GM18517 (cell line): ENCODE measurements around the gene COL6A2.

Source experiments
- ATAC-seq: cut with Tn5 transposase; IDR thresholded peaks from one replicate; pipeline ENCODE4 v1.9.1; 2021; ENCODE audit warnings: mild to moderate bottlenecking, moderate library complexity; ENCODE audit not compliant: unreplicated experiment

The COL6A2 gene

GRCh38 chr21:46112725-46113215 lies 14.9 kb downstream of the COL6A2 start:
- no peak for ATAC-seq

DNA sequence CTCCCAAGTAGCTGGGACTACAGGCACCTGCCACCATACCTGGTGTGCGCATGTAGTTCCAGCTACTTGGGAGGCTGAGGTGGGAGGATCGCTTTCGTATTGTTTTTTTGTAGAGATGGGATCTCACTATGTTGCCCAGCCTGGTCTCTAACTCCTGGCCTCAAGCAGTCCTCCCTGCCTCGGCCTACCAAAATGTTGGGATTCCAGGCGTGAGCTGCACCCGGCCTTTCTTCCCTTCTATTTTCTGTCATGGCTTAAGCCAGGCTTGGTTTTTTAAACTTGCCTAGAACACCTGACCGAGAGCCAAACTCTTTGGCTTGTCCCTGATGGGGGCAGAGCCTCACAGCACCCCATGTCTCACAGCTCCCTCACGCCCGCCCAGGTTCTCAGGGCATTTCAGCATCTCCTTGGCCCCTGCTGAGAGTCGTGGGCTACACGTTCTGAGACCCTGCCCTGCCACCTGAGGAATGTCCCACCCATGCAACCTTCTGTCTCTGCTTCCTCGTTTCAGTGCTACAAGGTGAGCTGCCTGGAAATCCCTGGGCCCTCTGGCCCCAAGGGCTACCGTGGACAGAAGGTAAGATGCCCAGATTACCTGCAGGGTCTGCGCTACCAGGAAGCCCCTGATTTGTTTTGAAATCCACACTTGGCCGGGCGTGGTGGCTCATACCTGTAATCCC lies 15.7 kb downstream of the COL6A2 start:
- no peak for ATAC-seq

DNA sequence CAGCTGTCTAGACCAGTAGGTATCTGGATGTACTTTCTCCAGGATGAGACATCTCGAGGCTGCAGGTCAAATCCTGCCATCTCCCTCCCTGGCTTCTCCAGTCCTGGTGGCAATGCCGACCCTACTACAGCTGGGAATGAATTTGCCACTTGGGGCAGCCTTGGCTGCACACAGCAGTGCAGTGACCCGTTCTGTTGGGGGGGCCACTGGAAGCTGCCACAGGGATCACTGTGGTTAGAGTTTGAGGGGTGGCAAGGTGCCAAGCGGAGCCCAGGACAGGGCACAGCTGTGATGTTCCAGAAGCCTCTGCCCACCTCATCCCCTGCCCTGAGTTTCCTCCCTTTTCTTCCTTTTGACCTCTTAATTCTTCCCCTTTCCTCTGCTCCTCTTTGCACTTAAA lies 17.1 kb downstream of the COL6A2 start:
- no peak for ATAC-seq

DNA sequence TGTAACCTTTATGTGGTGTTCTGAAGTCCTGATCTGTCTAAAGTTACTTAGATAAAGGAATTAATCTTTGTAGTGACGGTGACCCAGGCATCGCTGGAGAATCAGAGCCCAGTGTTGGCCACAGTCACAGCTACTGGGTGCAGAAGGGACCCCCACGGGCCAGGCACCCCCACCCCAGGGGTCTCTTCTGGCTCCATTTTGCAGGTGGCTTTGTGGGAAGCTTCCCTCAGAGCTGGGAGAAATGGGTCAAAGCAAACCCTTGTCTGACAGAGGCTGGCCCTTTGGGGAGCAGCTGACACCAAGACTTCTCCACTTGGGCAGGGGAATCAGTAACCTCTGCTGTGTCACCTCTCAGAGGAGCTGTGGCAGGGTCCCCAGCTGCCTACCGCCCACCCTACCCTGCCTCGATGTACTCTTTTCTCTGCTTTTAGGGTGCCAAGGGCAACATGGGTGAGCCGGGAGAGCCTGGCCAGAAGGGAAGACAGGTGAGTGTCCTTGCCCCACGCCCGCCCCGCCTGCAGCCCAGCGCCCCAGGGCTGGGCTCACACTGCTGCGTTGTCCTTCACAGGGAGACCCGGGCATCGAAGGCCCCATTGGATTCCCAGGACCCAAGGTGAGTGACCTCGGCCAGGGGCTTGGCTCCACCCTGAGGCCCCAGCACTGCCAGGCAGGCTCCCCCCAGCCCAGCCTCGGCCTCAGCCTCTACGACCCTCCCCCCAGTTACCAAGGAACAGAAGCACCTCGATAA lies 17.7 kb downstream of the COL6A2 start:
- ATAC-seq: no peak

DNA sequence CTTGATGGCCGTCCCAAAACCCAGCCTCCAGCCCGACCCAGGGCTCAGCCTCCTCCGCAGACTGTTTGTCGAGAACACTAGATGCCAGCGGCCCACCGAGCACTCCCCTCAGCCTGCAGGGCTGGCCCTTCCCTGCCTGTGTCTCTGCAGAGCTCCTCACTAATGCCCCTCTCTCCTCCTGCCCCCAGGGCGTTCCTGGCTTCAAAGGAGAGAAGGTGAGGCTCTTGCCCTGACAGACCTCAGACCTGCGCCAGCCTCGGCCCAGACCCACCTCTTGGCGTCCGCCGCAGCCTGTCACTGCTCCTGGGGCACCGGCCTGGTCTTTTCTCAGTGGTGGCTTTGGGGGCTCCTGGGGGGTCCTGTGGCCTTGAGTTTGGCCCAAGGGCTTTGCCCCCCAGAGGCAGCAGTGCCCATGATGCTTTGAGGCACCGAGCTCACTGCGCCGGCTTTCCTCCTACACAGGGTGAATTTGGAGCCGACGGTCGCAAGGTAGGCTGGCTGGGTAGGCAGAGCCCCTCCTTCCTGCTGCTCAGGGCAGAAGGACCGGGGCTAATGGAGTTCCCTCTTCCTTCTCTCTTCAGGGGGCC lies 18.4 kb downstream of the COL6A2 start:
- no peak for ATAC-seq

- ATAC-seq: no peak
These were observed 19.1 kb downstream of the COL6A2 start for GRCh38 chr21:46116776-46117585.

DNA sequence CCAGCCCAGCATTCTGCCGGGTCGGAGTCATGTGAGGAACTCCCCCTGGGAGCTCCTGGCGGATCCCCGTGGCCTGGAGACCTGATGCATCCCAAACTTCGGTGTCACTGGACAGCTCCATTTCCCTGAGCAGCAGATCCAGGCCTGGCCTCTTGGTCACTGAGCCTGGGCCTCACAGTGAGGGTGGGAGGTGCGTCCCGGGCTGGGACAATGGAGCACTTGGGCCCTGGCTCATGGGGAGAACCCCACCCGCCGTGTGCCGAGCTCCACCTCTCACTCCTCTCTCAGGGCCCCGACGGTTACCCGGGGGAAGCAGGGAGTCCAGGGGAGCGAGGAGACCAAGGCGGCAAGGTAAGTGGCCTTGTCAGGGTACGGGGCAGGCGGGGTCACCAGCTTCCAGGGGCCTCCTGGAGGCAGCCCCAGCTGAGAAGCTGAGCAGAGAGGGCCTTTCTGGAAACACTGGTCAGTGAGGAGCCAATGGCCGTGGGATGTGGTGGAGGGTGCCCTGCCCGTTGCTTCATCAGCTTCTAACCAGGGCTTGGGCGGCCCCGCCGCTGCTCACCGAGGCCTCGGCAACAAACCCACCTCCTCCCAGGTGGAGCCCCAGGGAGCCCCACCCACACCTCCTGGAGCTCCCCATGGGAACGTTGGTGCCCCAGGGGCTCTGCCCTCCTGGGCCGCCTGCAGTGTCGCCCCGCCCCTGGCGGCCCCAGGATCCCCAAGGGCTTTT lies 19.8 kb downstream of the COL6A2 start:
- ATAC-seq: no peak

- no peak for ATAC-seq
These were observed 20.6 kb downstream of the COL6A2 start for GRCh38 chr21:46118316-46119143.

- no peak for ATAC-seq
These were observed 21.3 kb downstream of the COL6A2 start for GRCh38 chr21:46119144-46119636.

DNA sequence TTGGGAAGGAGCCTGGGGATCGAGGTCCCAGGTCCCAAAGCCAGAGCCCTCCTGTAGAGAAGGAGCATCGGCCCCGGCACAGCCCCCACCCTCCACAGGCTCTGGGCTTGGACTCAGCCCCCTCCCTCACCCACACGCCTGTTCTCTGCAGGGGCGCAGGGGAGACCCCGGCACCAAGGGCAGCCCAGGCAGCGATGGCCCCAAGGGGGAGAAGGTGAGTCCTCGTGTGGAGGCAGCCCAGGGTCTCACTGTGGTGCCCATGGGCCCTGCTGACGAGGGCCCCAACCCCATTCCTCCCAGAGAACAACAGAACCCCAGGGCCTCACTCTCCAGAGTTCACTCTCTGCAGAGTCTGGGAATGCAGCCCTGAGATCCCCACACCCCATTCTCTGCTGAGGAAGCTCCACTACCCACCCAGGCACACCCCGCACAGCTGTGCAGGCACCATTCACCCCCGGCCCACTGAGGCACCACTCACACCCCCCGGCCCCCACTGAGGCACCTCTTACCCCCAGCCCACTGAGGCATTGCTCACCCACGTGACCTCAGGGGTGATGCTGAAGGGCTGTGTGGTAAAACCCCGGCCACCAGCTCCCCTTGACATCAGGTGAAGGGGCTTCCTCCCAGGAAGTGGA lies 21.8 kb downstream of the COL6A2 start:
- ATAC-seq: no peak

DNA sequence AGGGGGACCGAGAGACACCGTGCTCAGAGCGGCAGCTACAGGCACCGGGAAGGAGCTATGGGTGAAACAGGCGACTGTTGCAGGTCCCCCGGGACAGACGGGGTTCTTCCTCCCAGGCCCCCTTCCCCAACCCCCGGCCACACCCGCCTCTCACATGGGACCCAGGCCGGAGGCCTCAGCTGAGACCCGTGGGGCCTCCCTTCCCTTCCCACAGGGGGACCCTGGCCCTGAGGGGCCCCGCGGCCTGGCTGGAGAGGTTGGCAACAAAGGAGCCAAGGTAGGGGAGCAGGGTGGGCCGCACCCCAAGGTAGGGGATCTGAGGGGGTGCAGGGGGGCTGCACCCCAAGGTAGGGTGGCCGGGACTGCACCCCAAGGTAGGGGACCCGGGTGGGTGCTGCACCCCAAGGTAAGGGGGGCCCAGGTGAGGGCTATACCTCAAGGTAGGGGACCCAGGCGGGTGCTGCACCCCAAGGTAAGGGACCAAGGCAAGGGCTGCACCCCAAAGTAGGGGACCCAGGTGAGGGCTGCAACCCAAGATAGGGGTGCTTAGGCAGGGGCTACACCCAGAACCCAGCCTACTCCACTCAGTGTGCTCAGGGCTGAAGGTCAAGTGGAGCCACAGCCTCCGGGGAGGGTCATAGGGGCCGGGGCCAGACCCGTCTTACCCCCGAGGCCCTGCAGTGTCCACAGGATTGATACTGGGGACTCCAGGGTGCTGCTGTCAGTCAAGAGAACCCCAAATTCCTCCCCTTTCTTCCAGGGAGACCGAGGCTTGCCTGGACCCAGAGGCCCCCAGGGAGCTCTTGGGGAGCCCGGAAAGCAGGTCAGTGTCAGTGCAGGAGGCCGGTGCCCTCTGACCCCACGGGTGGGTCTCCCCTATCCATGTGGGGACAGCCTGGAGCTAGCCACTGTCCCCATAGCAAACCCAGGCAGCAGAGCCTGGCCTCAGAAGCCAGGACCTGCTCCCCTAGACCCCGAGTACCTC lies 22.7 kb downstream of the COL6A2 start:
- no peak for ATAC-seq

DNA sequence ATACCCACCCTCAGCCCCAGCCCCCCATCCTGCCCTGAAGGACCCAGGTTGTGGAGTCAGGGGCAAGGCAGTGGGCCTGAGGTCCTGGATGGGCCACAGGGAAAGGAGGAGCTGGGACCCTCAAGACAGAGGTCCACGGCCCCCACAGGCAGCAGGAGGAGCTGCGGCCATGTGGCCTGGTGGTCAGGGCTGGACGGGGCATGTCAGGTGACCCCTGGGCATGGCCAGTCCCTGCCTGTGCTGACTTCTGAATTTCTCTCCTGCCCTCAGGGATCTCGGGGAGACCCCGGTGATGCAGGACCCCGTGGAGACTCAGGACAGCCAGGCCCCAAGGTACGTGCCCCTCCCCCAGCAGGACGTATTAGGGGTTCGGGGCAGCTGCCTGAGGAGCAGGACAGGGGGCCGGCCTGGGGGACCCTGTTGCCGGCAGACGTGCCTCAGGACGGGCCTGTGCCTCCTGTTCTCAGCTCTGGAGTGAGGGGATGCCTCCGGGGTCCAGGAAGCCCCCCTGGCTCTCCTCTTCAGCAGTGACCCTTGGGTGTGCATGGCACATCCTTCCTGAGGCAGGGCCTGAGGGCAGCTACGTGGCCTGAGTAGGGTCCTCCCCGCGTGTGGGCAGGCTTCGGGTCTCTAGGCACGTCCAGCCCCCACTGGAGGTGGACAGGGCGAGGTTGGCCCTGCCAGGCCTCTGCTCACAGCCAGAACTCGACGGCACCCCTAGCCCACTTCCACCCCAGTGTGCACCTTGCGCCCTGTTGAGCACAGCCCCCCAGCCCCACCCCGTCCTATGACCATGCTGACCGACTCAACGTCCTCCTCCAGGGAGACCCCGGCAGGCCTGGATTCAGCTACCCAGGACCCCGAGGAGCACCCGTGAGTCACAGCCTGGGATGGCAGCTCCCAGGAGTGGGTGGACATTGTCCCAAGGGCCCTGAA lies 23.6 kb downstream of the COL6A2 start:
- no peak for ATAC-seq

DNA sequence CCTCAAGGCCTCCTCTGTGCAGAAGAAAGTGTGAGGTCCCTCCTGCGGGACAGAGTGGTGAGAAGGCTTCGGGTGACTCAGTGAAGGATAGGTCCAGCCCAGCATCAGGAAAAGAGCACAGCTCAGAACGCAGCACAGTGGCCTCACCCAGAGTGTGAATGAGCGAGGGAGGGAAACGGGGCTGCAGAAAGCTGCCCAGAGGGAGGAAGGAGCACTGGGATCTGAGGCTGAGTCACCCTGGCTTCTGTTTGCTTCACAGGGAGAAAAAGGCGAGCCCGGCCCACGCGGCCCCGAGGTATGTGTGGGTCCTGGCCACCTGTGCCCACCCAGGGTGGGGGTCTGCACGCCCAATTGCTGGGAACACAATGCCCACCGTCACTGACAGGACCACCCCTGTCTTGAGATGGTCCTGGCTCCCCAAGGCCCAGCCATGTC lies 24.3 kb downstream of the COL6A2 start:
- no peak for ATAC-seq

DNA sequence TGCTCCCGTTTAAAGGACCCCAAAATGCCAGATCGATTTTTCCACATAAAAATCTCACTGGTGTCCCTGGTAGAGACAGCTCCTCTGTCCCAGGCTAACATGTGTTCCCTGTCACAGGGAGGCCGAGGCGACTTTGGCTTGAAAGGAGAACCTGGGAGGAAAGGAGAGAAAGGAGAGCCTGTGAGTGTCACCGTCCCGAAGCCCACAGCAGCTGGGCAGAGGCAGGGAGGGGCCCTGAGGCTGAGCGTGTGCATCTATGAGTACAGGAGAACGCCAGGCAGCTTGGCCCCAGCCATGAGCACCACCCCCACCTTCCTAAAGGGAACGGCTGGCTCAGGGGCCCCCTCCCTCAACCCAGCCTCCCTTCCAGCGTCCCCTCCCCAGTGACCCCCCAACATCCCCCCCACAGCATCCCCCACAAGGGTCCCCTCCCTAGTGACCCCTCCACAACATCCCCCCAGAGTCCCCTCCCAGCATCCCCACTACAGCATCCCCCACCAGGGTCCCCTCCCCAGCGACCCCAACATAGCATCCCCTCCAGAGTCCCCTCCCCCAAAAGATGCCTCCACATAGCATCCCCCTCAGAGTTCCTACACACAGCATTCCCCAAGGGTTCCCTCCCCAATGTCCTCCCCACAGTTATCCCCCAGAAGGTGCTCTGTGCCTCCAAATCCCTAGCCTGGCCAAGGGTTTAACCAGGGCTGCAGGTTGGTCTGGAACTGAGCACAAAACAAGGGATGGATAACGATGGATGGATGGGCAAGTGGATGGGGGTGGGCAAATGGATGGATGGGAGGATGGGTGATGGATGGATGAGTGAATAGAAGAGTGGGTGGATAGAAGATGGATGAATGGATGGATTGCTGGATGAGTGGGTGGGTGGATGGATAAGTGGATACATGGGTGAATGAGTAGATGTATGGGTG lies 25.1 kb downstream of the COL6A2 start:
- ATAC-seq: no peak

GRCh38 chr21:46124083-46124925 lies 26.4 kb downstream of the COL6A2 start:
- no peak for ATAC-seq
